GM18870 (cell line): ENCODE data around the gene KIAA0753.

Source experiments
- ATAC-seq: cut with Tn5 transposase; IDR thresholded peaks from one replicate; pipeline ENCODE4 v1.9.1; 2021; ENCODE audit warnings: moderate library complexity; ENCODE audit not compliant: unreplicated experiment

The KIAA0753 gene

DNA sequence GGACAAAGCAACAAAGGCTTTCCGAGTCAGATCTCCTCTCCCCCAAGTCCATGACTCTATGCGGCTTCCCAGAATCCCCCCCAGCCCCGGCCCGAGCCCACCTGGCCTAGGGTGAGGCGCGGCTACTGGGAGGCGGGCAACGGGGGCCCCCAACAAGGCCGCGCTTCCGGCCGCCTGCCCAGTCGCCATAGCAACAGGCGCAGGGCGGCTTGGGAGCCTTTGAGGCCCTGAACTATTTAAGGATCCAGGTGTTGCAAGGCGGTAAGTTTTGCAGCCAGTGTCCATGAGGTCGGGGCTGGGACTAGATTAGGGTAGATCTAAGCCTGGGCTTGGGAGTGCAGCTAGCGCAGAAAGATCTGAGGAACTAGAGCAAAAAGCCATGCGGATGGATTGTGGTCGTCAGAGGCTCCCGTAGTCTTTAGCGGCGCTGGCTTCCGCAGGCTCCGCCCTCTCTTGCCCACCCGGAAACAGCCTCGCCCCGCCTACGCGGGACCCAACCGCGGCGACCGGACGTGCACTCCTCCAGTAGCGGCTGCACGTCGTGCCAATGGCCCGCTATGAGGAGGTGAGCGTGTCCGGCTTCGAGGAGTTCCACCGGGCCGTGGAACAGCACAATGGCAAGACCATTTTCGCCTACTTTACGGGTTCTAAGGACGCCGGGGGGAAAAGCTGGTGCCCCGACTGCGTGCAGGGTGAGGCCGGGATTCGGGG is at the start of gene KIAA0753, which contains the start of gene TXNDC17:
TSS of gene KIAA0753 (minus strand) at position 176 of the 711 bp plus-strand sequence. CDS start 5,608 bp downstream, outside the sequence.
TSS of gene TXNDC17 (plus strand) at position 525 of the 711 bp plus-strand sequence. CDS start at position 548, 23 bp downstream.
- ATAC-seq, result peak; percentile 71

DNA sequence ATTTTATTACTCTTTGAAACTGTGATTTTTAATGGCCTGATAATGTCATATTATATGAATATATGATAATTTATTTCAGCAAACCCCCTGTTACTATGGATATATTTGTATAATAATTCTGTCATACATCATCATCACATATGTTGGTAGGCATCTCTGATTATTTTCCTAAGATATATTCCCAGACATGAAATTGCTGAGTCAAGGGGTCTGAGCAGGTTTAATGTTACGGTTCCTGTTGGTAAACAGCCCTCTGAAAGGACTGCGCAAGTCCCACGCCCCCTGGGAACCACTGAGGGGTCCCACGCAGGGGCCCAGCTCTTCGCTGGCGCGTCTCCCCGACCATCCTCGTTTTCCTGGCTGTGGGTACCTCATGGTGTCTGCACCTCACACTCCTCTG is 48.4 kb upstream of the KIAA0753 start:
- no peak for ATAC-seq

DNA sequence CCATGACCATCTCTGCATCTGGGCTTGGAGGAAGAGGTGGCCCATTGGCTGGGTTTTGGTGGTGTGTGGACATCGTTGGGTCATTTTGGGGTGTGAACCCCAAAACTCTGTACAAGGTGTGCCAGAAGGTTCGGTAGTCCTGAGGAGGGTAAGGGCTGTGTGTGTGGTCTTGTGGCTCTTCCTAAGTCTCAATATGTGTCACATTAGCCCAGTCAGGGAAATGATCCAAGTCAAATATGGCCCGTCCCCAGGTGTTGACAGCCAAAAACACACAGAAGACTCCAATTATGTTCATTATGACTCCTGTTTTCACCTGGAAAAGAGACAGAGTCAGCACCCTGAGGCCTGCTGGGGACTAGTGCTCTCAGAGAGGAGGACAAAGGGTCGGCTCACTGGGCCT is 45.5 kb upstream of the KIAA0753 start:
- no peak for ATAC-seq

DNA sequence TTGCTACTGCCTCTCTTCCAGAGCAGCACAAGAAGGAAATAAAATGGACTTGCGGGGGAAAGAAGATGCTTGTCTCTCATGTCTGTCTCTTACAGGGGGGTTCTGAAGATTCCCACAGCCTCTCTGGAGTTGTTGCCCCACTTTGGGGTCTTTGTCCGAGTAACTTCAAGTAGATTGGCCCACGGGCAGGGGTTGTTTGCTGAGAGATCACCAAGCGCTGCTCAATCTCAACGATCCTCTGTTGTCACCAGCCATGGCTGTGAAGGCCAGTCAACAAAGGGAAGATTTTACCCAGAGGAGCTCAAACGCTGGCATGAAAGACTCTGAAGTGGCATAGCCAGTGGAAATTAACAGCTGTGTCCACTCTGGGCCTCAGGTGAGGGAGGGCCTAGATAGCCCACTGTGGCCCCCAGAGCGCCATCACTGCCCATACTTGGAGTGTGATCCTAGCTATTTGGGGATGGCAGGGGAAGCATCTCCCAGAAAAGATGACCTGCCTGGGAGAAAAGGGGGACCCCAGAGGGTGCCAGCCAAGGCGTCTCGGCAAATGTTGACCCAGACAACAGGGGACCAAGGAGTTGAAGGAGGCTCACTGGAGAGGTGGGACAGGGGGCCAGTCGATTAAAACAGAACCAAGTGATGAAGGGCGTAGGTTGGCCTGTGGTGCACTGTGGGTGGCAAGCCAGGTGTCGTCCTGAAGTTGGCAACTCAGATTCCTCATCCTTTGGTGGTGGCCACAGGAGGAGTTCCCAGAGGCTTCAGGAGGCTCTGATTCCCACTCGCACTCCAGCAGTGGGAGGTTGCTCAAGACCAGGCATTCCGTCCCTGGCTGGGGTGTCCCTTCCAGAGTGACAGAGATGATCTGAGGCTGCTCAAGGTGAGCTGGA is 44.6 kb upstream of the KIAA0753 start:
- no peak for ATAC-seq

DNA sequence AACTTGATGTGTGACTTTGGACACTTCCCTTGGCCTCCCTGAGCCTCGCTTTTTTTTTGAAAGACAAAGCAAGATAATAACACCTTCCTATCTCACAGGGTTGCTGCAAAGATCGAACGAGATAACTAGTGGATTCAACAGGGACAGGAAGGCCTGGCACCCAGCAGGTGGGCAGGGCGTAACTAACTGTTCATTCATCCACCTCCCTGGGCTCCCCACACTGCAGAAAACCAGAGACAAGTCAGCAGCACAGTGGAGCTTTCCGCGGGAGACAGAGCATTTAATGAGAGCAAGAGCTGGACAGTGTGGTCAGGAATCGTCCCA is 43.9 kb upstream of the KIAA0753 start:
- ATAC-seq, result no peak

DNA sequence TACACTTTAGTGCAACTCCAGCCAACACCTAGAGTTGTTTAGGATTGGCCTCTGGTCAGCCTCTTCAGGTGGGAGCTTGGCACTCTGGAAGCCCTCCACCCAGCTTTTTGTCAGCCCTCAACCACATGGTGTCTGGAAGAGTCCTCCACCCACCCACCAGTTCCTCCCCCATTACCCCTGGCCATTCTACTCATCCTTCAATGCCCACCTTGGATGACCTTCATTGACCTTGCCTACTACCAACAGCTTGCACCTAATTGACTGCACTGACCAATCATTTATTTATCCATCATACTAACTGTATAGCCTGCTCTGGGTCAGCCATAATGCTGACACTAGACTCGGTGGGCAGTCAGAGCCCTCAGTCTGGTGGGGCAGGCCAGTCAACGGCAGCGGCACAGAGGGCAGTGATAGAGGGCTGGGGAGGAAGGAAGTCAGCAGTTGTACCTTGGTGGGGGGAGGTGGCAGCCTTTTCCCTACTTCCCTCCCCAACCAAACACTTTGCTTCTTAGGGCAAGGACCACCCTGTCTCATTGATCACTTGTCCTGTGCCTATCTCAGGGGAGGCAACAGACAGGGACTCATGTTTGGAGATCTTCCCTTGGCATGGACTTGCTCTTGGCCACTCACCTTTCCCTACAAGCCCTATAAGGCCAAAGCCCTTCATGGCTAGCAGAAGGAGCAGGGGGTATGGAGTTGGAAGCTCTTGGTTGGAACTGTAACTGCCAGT is 43.4 kb upstream of the KIAA0753 start:
- no peak for ATAC-seq

DNA sequence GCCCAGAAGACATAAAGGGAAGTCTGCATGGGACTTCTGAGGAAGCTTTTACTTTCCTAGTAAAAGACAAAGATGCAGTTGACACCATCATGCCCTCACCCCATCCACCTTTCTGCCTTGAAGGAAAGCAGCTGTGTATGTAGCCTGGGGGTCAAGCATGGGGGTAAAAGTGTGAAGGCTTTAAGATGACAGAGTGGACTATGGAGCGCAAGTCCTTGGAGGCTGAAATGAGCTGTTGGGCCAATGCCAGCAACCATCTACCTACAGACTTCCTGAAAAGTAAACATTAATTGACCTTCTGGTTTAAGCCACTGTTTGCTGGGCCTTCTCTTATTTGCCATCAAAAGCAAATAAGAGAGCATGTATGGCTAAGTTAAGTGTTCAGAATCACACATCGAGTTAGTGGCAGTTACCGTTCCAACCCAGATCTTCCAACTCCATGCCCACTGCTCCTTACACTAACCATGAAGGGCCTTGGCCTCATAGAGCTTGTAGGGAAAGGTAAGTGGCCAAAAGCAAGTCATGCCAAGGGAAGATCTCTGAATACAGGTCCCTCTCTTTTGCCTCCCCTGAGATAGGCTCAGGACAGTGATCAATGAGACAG is 42.7 kb upstream of the KIAA0753 start:
- ATAC-seq, result no peak

DNA sequence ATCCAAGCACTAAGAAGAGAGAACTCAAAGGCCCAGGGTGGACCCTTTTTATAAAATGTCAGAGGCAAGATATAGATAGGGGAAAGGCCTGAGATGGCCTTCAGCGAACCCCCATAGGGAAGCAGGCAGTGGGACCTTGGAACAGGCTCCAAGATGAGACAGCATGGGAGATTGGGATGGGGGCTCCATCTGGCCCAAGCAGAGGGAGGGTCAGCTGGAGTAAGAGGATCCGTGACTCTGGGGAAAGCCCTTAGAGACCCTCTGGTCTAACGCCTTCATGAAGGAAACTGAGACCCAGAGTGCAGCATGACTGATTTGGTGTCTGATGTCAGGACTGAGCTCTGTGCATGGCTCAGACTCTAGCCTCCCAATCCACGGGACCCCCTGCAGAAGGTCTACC is 41.8 kb upstream of the KIAA0753 start:
- ATAC-seq, result no peak

DNA sequence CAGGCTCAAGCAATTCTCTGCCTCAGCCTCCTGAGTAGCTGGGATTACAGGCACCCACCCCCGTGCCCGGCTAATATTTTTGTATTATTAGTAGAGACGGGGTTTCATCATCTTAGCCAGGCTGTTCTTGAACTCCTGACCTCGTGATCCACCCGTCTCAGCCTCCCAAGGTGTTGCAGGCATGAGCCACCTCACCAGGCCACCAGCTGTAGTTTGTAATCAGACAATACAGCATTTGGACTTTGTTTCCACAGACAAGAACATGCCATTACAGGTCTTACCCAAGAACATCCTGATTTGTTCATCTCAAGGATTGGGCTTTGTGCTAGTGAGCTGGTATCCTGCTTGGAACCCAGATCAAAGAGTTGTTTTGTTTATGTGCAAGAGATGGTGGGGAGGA is 41.2 kb upstream of the KIAA0753 start:
- no peak for ATAC-seq

DNA sequence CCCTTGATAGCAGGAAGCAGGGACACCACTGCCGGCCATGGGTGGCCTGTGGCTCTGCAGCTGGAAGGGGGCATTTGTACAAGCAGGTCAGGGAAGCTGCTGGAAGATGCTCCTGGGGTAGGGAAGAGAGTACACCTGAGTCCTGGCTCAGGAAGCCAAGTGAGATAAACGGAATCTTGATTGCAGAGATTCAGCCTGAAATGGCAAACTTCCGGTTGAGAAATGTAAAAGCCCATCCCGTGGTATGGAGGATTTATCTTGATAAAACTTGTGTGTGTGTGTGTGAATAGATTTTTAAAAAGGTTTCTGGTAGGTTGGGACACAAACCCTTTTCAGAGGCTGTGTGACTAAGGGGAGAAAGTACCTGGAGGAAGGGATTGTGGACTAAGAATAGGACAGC is 40.7 kb upstream of the KIAA0753 start:
- ATAC-seq, result no peak

DNA sequence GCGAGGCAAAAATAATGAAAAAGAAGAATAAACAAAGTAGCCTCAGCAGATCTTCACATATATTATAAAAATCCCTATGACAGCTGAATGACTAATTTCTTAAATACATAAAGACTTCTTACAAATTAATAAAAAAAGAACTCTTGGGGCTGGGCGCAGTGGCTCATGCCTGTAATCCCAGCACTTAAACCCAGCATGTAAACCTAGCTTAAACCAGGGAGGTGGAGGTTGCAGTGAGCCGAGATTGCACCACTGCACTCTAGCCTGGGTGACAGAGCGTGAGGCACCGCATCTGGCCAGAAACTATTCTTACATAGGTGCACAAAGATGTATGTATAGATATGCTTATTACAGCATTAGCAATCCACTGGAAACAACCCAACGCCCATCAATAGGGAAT is 38.7 kb upstream of the KIAA0753 start:
- no peak for ATAC-seq

DNA sequence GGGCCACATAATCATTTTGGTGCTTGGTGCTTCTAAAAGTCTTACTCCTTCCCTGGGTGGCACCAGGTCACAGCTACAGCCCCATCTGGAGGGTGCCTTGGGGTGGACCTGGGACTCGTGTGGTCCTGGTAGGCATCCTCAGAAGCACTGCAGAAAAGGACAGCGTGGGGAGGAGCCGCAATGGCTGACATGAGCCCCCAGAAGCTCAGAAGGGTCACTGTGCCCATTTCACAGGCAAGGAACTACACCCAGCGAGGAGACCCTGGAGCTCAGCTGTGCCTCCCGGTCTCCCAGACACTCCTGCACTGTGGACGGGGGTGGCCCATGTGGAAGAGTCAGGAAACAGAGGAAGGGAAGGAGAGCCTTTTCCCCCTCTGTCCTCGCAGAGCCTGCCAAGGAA is 37.4 kb upstream of the KIAA0753 start:
- no peak for ATAC-seq

DNA sequence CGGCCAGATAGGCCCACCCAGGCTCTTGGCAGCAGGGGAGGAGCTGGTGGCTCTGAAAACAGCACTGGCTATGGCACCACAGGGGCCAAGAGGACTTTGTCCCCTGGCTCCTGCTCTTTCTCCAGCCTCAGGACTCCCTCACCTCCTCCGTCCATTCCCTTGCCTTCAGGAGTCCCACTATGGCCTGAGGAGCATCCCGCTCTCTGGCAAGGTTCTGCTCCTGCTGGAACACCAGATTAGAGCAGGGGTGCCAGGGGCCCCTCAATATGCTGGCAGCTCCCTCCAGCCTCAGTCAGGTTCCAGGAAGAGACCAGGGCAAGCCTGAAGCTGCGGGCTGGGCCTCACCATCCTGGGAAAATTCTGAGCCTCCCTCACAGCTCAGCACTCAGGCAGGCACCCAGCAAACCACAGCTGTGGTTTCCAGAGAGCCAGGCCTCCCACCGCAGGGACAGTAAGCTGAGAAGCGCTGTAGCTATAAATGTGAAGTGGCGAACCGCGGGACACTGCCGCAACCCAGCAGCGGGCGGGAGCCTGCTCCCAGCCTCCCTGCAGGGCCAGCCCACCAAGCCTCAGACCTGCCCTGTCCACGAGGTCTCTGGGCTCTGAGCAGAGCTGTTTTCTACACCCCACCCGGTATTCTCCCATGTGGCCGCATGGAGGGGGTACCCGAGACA is 36.8 kb upstream of the KIAA0753 start:
- no peak for ATAC-seq

DNA sequence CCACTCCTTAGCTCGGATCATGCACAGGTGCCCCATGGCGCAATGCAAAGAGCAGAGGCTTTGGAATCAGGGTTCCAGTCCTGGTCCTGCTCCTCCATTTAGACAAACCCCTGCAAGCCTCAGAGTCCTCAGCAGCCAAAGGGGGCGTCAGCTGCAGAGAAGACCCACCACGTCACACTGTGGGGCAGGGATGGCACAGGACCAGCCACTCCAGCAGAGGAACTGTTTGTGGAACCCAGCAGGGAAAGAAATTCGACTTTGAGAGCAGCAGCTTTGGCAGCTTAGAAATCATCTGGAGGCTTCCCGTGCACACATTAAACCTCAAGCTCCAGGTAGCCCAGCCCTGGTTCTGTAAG is 36.3 kb upstream of the KIAA0753 start:
- no peak for ATAC-seq

DNA sequence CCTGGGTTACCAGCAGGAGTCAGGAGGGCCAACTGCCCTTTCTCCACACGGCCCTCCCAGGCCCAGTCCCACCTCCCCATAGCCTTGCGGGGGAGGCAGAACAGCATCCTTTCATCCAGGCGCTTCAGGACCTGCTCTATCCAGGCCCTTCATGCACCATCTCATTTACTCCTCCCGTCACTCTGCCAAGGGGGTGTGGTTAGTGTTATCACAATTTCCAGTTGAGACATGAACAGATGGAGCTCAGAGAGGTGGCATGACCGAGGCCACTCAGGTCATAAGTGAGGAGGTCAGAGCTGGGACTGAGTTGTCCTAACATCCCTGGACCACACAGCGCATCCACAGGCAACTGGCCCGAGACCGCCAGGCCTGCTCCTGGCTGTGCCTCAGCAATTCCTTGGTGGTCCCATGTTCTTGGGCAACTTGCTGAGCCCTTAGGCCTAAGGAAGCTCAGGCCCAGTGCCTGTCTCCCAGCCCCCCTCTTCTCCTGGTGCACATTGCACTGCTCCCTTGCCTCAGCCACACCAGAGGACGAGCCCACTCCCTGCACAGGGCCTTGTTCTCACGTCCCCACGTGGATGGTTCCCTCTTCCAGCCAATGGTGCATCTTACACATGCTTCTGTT is 34.8 kb upstream of the KIAA0753 start:
- no peak for ATAC-seq

DNA sequence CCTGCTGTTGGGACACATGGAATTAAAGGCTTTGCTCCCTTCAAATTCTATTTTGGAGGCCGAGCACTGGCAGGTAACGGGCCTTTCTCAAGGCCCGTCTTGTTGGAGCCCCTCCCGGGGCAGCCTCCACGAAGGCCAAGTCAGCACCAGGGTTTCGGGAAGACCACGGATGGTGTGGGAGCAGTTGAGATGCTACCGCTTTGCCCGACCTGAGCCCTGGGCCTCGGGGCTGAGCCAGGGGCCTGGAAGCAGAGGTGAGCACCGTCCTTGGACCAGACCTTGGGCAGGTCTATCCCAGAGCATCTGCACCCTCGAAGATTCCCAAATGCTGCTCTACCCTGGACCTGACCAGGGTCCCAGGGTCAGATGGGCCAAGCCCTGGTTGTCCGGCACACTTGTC is 34.1 kb upstream of the KIAA0753 start:
- no peak for ATAC-seq

DNA sequence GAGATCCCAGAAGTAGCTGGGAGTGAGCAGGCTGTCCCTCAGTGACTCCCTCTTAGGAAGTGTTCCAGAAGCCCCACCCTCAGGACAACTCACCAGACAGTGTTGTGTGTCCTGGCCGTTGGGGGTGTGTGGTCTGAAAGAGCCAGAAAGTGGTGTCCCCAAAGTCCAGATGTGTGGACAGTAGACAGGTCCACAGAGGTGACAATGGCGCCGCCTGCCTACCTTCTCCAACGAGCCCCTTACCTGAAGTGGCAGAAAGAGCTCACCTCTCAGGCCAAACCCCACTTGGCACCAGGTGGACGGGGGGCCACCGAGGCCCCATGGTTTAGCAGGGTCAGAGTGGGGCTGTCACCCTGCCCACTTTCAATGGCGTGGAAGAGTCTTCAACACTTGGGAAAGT is 30.9 kb upstream of the KIAA0753 start:
- ATAC-seq, result no peak

DNA sequence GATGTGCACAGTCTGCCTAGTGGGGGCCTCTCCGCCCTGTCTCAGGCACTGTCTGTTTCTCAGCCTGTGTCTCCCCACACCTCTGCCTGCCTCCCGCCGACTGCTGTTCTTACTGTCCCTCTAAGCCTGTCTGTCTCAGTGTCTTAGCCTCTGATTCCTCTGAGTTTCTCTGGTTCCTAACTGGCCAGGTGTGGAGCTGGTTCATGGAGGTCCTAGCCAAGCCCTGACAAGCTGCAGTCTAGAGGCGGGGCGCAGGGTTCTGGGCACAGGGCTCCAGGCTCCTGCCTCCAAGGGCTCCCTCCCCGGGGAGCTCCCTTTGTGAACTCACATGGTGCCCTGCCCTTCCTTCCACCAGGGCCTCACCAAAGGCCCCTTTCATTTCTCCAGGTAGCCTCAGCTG is 30.5 kb upstream of the KIAA0753 start:
- no peak for ATAC-seq

DNA sequence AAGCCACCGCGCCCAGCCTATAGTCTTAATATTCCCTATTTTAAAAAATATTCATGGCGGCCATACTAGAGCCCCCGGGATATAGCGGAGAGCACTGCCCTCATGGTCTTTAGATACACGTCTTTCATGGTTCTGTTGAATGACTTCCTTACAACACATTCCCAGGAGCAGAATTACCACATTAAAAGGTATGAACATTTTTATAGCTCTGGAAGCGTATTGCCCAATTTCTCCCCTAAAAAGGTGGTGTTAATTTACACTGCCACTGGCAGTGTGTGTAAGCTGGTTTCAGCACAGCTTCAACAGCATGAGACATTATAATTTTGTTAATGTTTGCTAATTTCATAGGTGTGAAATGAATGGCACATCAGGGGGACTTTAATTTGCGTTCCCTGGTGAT is 30.1 kb upstream of the KIAA0753 start:
- no peak for ATAC-seq

DNA sequence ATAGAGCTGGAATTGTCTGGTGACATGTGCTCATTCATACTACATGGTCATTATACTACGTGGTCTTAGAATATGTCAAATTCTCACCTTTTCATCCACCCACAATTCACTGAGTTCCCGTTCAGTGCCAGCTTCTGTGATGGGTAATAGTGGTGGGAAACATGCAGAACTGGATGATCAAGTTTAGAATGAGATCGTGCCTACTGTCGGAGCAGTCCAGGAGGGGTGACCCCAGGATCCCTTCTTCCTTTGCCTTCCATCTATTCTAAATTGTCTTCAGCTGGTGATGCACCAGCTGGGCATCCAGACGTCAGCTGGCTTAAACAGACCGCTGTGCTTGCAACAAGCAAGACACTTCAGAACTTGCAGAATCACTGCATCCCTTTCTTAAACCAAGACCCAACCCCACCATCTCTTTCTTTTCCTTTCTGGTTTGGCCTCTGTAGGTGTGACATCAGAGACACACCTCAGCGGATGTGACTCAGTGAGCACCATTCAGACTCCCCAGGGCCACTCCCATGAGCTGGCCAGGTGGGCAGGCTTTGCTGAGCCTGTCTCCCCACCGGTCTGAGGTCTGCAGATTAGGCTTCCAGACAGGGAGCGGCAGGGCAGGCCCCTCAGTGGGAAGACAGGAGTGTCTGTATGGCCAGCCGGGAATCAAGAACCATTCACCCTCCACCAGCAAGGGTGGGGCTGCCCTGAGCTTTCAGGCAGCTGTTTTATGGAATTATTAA is 29.1 kb upstream of the KIAA0753 start:
- no peak for ATAC-seq
